GM19452 (cell line): ENCODE measurements around the gene TH.
"Not testable (repeated sequence)": the region's sequence is repeated elsewhere in the genome, so short reads cannot be mapped to it uniquely, and the experiment has no call there.

ENCODE experiments used
- ATAC-seq: cut with Tn5 transposase; IDR thresholded peaks from one replicate; pipeline ENCODE4 v1.9.1; 2021; ENCODE audit not compliant: unreplicated experiment

TH gene

DNA sequence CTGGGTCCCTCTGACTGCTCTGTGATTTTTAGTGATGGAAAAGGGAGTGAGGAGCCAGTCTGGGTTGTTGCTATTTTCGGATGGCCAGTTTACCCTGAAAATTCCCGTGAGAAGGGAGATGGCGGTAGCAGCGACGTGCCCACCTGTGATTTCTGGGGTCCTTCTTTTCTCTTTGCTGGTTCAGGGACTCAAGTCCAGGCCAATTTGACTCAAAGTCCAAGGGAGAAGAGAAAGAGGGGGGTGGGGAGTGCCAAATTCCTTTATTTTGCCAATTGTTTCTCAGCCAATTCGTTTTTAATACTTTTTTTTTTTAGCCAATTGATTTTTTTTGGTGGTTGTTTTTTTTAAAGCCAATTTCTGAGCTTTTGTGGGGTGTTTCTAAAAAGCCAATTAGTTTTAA lies 39.4 kb downstream of the TH start:
- no peak for ATAC-seq

DNA sequence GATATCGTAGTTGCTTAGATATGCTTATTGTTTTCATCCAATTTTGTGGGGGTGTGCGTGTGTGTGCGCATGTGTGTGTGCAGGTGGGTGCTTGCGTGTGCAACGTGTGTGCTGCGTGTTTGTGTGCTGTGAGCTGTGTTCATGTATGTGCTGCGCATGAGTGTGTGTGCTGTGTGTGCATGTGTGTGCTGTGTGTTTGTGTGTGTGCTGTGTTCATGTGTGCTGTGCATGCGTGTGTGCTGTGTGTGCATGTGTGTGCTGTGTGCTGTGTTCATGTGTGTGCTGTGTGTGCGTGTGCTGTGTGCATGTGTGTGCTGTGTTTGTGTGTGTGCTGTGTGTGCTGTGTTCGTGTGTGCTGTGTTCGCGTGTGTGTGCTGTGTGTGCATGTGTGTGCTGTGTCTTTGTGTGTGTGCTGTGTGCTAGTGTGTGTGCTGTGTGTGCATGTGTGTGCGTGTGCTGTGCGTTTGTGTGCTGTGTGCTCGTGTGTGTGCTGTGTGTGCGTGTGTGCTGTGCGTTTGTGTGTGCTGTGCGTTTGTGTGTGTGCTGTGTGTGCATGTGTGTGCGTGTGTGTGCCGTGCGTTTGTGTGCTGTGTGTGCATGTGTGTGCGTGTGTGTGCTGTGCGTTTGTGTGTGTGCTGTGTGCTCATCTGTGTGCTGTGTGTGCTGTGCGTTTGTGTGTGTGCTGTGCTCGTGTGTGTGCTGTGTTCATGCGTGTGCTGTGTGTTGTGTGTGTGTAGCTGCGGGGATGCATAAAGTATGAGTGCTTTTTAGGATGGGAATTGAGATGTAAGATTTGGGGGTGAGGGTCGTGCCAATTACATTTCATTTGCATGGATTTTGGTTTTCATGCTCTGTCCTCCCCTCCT lies 40.0 kb downstream of the TH start:
- ATAC-seq = no peak

DNA sequence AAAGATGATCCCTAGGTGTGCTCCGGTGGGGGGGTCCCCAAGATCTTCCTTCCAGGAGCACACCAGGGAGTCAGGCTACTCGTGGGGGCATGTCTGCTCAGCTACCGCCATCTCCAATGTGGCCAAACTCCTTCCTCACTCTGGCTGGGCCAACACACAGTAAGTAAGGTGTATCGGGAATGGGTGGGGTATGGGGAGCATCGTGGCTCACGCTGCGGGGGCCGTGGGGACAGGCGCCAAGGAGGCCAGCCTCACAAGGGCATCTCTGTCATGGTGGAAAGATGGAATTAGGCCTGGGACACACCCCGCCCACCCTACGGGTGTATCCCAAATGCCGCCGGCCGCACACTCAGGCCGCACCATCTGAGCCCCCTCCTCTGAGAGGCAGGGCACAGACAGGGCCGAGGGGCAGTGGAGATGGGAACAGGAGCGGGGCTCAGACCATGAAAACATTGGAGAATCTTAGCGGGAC lies 40.7 kb downstream of the TH start:
- no peak for ATAC-seq

DNA sequence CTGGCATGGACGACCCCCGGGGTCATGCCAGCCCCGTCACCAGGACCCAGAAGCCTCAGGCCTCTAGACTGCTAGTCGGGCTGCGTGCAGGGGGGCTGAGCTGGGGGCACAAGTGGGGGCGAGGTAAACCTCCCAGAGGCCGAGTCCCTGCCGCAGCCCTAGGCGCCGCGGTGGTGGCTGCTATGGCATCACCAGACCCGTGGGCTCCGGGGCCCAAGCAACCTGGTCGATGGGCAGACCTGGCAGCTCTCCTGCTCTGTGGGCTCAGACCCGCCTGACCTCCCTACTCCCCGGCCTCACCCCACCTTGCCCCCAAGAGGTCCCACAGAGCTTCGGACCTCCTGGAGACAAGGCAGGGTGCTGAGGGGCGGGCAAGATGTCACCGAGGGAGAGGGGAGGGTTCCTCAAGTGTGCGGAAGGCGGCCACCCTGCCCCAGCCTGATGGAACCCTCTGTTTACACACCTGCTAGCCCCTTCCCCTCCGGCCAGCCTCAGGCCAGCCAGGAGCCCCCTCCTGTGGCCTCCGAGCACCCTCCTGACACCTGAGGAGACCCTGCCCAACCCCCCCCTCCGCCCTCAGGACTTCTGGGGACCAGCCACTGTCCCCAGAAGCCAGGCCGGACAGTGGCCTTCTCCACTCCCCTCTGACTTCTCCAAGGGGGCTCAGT lies 41.8 kb downstream of the TH start:
- ATAC-seq = no peak

DNA sequence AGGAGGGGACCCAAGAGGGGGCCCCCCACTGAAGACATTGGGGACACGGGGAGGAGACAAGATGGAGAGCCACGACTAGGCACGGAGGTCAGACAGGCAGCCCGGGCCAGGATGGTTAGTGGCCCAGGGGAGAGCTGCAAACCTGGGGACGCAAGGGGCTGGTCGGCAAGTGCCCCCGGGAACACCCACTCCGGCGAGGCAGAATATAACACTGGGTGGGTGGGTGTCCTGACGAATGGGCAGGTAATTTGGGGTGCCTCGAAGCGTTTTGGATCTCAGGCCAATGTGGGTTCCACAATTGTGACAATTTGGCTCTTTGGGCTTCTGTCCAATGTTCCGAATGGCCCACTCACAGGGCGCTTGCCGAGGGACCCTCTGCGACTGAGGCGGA lies 42.3 kb downstream of the TH start:
- ATAC-seq = no peak

DNA sequence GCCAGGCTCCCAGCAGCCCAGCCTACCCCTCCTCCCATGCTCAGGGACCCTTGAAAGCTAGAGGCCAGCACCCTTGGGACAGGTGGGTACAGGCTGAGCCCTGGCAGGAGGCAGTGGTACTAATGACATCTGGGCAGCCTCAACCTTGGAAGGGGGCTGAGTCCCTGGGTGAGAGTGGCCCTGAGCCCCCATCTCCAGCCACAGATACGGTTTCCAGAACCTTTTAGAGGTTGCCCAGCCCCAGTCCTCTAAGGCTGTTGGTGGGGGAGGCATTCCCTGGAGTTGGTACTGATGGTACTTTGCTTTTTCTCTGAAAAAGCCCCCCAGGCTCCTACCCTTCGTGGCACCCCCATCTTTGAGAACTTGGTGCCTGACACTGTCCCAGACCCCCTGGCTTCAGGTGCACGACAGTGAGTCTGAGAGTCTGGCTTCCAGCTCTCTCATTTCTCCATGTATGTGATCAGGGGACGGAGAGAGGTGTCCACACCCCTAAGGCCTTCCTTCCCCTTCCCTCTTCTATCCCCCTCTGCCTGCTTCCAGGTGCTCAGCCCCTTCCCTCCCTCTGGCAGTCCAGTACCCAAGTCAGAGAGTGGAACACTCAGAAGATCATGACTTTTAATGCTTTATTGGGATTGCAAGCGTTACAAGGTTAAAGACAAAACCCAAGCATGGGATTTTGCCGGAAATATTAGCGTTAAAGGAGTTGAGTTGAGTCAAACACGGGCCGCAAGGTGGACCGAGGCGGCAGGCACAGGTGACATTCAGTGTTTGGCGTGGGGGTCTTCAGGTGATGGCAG lies 42.9 kb downstream of the TH start:
- ATAC-seq = no peak

DNA sequence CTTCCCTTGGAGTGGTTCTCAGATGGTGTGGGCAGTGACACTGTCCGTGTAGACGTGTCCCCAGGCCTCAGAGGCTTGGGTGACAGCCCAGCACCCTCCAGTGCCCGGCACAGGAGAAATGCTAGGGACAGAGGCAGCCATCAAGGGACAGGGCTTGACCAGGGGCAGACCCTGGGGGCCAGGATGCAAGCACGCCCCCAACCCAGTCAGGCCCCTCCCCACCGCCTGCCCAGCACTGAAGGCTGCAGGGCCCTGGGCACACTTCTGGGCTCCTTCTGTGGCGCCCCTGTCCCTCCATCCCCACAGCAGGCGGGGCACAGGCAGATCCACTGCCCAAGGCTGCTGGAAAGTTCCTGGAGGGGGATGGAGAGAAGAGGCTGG lies 43.5 kb downstream of the TH start:
- no peak for ATAC-seq

DNA sequence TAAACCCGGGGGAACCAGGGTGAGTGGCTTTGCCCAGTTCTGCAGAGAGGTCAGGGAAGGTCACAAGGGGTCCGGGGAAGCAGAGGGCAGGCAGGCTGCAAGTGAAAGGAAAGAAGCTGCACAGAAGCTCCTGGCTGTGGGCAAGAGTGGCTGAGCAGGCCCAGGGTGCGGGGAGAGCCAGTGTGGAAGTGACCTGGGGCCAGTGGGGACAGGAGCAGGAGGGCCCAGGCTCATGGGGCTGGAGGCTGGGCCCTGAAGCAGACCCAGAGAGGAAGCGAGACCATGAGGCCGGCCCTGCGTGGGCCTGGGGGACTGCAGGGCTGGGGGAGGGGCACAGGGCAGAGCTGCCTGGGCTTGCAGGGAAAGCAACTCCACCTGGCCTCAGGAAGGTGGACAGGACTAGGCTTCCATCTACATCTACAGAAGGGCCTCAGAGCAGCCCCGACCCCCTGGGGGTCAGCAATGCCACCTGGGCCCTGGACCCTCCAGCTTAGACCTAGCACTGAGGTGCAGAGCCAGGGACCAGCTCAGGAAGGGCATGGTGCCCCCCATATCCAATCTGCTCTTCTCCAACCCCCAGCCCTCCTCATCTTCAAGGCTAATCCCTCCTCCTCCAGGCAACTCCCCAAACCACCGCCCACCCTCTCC lies 44.0 kb downstream of the TH start:
- ATAC-seq = no peak

DNA sequence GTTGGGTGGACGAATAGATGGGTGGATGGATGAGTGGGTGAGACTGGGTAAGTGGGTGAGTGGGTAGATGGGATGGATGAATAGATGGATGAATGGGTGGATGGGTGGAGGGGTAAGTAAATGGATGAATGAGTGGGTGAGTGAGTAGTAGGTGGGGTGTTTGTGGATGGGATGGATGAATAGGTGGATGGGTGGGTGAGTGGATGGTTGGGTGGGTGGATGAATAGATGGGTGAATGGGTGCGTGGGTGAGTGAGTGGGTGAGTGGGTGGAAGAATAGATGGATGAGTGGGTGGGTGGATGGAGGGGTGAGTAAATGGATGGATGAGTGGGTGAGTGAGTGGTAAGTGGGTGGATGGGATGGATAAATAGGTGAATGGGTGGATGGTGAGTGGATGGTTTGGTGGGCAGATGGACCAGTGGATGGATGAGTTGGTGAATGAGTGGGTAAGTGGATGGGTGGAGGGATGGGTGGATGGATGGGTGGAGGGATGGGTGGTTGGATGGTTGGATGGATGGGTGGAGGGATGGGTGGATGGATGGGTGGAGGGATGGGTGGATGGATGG lies 45.0 kb downstream of the TH start:
- no peak for ATAC-seq

DNA sequence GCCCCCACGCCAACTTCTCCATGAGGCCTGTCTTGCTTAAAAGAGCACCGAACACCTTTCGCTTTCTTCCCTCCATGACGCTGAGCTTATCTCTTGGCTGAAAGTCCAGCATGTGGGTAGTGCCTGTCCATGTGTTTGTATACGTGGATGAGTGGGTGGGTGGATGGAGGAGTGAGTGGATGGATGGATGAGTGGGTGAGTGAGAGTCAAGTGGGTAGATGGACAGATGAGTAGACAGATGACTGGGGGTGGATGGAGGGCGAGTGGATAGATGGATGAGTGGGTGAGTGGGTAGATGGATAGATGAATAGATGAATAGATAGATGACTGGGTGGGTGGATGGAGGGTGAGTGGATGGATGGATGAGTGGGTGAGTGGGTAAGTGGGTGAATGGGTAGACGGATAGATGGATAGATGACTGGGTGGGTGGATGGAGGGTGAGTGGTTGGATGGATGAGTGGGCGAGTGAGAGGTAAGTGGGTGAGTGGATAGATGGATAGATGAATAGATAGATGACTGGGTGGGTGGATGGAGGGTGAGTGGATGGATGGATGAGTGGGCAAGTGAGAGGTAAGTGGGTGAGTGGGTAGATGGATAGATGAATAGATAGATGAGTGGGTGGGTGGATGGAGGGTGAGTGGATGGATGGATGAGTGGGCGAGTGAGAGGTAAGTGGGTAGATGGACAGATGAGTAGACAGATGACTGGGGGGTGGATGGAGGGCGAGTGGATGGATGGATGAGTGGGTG lies 46.7 kb downstream of the TH start:
- not testable (repeated sequence) for ATAC-seq

DNA sequence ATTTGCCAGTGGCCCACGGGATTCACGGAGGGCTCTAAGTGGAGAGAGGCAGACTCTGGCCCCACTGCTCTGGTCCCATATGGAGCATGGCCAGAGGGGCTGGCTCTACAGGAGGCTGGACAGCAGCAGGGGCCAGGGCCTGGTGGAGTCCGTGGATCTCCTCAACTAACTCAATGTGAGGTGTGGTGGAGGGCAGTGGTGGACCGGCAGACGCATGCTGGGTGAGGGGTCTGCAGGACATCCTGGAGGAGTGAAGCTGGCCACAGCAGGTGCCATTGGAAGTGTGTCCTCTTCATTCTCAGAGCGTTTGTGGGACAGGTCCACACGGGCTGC lies 48.0 kb downstream of the TH start:
- ATAC-seq = no peak

DNA sequence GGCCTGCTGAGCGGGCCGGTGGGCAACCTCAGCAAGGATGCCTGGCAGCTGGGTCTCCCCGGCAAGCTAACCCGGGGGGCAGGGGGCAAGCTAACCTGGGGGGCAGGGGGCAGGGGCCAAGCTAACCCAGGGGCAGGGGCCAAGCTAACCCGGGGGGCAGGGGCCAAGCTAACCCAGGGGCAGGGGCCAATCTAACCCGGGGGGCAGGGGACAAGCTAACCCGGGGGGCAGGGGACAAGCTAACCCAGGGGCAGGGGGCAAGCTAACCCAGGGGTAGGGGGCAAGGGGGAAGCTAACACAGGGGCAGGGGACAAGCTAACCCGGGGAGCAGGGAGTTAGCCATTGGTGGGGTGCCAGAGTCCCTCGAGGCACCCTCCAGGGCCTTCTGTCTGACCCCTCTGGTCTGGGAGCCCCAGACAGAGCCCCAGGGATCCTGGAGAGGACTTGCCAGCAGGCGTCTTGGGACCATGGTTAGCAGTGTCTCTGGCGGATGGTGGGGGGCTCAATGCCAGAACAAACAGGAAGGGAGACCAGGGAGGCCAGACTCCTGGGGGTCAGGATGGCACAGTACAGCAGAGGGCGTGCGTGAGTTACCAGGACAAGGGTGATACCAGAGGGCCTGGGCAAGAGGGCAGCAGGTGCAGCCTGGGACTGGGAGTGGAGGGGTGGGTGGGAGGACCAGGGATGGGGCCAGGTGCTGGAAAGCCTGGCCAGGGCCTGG lies 48.5 kb downstream of the TH start:
- no peak for ATAC-seq

DNA sequence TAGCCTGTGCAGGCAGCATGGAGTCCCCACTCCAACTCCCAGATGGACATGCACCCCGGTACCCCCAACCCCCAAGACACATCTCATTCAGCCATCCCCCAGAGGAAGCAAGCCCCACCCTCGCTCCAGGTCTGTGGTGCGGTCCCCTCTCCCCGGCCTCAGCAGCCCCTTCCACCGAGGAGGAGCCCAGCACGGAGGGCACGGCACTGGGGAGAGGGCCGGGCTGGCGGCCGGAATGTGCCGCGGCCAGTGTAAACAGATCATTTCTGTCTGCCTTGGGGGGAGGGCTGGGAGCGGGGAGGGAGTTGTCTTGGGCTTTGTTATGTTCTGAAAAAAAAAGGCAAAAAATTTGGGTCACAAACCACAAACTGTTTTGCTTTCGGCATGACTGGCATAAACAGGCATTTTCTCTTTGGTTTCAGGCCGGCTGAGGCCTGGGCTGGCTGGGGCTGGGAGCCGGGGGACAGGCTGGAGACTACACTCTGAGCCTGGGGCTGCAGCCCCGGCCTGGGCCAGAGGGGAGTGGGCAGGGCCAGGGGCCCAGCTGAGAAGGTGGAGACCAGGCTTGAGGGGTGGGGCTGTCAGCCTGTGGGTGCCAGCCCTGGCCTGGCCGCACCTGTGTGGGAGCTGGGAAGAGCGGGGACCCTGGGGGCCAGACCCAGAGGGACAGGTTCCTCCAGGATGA lies 49.3 kb downstream of the TH start:
- no peak for ATAC-seq

DNA sequence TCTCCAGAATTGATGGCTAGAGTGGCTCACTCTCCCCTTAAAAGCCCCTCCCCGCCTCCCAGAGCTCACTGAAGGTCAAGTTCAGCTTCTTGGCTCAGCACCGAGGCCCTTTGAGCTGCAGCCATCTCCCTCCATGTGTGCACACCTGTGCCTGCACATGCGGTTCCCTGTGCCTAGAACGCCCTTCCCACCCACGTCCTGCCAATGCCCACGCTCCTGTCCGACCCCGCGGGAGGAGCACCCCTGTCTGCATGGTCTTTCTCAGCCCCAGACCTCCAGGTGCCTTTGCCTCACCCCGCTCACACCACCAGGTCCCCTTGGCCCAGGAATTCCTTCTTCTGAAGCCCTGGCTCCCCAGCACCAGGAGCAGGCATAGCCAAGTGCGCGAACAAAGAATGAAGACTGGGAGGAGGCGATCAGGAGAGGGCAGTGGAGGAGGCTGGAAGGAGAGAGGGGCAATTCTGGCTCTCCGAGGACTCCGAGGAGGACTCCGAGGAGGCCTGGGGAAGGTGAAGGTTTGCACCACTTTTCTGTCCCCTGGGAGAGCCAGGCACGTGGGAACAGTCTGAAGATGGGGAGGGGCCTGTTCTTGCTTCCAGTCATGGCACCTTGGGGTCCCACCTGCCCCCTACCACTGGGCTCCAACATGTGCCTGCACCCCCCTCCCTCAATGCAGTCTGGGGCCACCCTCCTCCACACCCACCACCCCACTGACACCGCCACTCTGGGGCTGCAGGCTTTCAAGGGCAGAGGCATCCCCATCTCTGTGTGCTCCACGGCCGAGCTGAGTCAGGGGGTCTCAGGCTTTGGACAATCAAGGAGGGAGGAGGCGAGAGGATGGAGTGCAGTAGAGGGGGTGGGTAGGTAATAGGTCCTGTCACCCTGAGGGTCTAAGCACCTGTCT lies 50.1 kb downstream of the TH start:
- ATAC-seq = no peak

DNA sequence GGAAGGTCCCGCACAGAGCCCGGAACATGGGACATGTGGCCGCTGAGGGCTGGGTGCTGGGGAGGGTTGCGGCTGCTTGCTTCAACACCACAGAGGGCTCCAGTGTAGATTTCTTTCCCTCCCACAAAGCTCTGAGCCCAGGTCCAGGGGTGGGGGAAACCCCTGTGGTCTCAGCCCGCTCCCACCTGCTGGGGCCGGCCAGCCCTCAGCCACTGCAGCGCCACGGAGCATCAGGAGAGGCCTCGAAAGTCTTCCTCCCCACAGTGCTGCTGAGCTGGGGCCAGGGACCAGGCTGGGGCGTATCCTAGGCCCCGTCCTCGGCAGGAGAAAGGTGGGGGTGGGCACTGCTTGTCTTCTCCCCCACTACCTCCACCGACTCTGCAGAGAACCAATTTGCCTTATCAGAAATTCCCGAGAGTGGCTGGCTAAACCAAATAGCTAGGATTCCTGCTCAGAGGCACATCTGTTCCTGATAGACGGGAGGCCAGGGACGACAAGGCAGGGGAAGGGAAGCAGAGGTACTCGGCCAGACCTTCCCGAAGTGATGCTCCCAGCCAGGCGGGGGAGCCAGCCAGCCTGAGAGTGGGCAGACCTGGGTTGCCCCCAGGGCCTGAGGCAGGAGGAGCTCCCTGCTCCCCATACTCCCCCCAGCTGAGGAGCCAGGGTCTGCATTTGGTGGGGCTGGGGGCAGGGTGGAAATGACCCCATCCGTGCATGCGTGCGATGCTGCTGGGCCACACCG lies 51.1 kb downstream of the TH start:
- ATAC-seq = no peak

DNA sequence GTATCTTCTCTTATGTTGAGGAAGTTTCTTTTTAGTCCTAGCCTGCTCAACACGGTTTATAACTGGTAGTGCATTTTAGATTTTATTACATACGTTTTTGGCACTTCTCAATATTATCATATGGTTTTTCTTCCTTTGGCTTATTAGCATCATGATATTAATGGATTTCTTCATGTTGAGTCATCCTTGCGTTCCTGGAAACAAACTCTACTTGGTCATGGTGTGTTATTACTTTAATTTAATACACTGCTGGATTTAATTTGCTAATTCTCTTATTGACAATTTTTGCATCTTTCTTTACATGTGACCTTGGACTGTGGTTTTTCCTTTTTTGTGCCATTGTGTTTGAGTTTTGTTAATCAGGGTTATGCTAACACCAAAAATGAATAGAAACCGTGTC lies 52.9 kb downstream of the TH start:
- ATAC-seq = no peak

DNA sequence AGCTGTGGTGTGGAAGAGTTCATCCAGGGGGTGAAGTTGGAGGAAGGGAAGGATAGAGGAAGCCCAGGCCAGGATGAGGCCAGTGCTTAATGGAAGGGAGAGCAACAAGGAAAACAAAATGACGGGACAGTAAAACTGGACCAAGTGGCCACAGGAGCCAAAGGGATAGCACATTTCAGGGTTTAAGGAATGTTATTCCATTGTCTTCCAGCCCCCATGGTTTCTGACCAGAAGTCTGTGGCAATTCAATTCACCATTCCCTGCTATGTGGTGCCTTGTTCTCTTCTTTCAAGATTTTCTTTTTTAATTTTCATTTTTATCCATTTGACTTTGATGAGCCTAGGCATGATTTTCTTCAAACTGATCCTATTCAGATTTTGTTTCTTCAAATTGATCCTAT lies 54.9 kb downstream of the TH start:
- ATAC-seq = no peak
